Gastroesophageal sphincter (tissue), 4 donors: ENCODE results near the gene PRIM2. TPM values are rescaled to one million over a fixed set of nuclear protein-coding genes. Genes with fewer than 3 reads are reported as not detected.
"Not testable (repeated sequence)": the region's sequence is repeated elsewhere in the genome, so short reads cannot be mapped to it uniquely, and the experiment has no call there.

Source experiments
- ATAC-seq: fragments of 150-250 bp; one replicate; pipeline ENCODE4 v1.9.1; 2016; ENCODE audit warnings: mild to moderate bottlenecking, moderate library complexity
- H3K27ac ChIP-seq, 4 donors: fragments of 200-600 bp; sonication (generic) in 3 of 4; 1 replicate in 3 of 4; 2 replicates in 1 of 4; pipeline ENCODE4 v1.5.1; 2016 to 2019
- H3K27me3 ChIP-seq: fragments of 200-600 bp; sonication (generic); one replicate; pipeline ENCODE4 v1.5.1; 2019
- H3K36me3 ChIP-seq, 2 donors: fragments of 200-600 bp; sonication (generic); one replicate each; pipeline ENCODE4 v1.5.1; 2019; ENCODE audit warnings: control low read depth in 1 of 2
- H3K4me1 ChIP-seq, 3 donors: fragments of 200-600 bp; sonication (generic); 1 replicate in 2 of 3; 2 replicates in 1 of 3; pipeline ENCODE4 v1.5.1; 2016 to 2019; ENCODE audit warnings: control low read depth in 2 of 3
- H3K4me3 ChIP-seq, 2 donors: fragments of 200-600 bp; sonication (generic); one replicate each; pipeline ENCODE4 v1.5.1; 2019; ENCODE audit warnings: mild to moderate bottlenecking in 1 of 2, moderate library complexity in 1 of 2
- H3K9me3 ChIP-seq, 3 donors: fragments of 200-600 bp; sonication (generic); one replicate each; pipeline ENCODE4 v1.5.1; 2017 to 2019; ENCODE audit warnings: control low read depth in 2 of 3
- EP300 ChIP-seq: sonication (generic); formaldehyde crosslinking; IDR thresholded peaks from one replicate; pipeline ENCODE4 v1.6.1; 2017; ENCODE audit warnings: antibody characterized with exemption, mild to moderate bottlenecking
- POLR2A ChIP-seq, 2 donors: fragments of 450-650 bp; IDR thresholded peaks; one replicate each; pipeline ENCODE4 v1.6.1; 2017; ENCODE audit warnings: antibody characterized with exemption in 2 of 2, mild to moderate bottlenecking in 2 of 2, moderate library complexity in 1 of 2
- POLR2AphosphoS5 ChIP-seq: sonication (generic); formaldehyde crosslinking; IDR thresholded peaks from one replicate; pipeline ENCODE4 v1.6.1; 2017; ENCODE audit warnings: antibody characterized with exemption
- WGBS, 2 donors: methylation state at CpG; one replicate each; pipeline ENCODE4 v1.1.5; 2018; ENCODE audit warnings: low coverage in 1 of 2; 5-methylcytosine and 5-hydroxymethylcytosine counted together
- total RNA-seq, 4 donors: library from RNA; depleted of rRNA; stranded (reverse); fragments of >200 nt; gene quantifications; one replicate each; pipeline ENCODE4 v1.1.0, GENCODE V29; 2016
- TF ChIP-seq, protein P1 (sequence below), 4 experiments: fragments of 200-600 bp in 2 of 4; fragments of 450-650 bp in 2 of 4; sonication (generic) in 1 of 4; IDR thresholded peaks; one replicate each; pipeline ENCODE4 v1.5.1; 2017 to 2019; ENCODE audit warnings: antibody characterized with exemption in 4 of 4, mild to moderate bottlenecking in 2 of 4, moderate library complexity in 2 of 4

PRIM2 gene
- total RNA-seq, 4 donors from 2014 or later: 8.1 to 11.2 (median 9.0) TPM

DNA sequence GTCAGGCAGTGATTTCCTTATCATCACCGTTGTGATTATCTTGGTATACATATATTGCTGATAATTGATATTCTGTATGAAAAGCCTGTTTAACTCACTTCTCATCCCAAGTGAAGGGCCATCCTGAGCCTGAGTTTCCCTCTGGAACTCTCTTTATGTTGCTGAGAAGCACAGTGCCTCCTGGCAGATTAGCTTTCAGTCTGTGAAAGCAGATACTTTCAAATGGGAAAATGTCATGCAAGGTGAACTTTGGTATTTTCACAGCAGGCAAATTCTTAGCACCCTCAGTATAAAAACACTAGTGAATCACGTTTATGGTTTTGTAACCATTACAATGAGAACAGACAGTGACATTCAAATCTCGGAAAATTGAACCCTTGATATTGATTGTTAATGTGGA lies 151.6 kb downstream of the PRIM2 start:
- Histone ChIP-seq H3K27me3 (no peaks in the 10 kb centered on the region), H3K27ac (no peak overlapping the region), H3K4me3 (no peak overlapping the region), H3K36me3 (no peaks in the 10 kb centered on the region), H3K4me1 (peaks cover 0 to 11% (median 5%) of the 10 kb centered on the region in 3 donors), H3K9me3 (no peaks in the 10 kb centered on the region)
- TF ChIP-seq, protein P1, sequence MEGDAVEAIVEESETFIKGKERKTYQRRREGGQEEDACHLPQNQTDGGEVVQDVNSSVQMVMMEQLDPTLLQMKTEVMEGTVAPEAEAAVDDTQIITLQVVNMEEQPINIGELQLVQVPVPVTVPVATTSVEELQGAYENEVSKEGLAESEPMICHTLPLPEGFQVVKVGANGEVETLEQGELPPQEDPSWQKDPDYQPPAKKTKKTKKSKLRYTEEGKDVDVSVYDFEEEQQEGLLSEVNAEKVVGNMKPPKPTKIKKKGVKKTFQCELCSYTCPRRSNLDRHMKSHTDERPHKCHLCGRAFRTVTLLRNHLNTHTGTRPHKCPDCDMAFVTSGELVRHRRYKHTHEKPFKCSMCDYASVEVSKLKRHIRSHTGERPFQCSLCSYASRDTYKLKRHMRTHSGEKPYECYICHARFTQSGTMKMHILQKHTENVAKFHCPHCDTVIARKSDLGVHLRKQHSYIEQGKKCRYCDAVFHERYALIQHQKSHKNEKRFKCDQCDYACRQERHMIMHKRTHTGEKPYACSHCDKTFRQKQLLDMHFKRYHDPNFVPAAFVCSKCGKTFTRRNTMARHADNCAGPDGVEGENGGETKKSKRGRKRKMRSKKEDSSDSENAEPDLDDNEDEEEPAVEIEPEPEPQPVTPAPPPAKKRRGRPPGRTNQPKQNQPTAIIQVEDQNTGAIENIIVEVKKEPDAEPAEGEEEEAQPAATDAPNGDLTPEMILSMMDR (IDR thresholded peaks at IDR 0.05): no peak
- TF ChIP-seq EP300: no peak
- no peak for TF ChIP-seq POLR2A (IDR thresholded peaks at IDR 0.05)
- TF ChIP-seq POLR2AphosphoS5: no peak
- WGBS, 2 donors: 52 to 66% methylated on average over 3 of the region's 3 CpGs
- ATAC-seq: no peak

DNA sequence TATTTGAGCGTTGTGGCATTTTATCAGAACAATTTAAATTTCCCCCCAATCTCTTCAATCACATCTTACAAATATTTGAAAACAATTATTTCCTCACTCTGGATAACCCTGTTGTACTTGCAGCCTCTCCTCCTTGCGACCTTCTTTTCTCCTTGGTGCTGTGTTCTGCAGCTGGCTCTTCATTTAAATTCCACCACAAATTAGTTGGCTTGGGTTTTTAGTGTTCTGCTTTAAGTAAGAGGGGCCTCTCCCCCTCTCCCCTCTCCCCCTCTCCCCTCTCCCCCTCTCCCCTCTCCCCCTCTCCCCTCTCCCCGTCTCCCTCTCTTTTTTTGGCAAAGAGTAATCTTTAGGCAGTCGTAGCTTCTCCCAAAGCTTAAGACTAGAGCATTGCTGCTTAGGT lies 152.7 kb downstream of the PRIM2 start:
- H3K27me3 ChIP-seq, H3K4me3 ChIP-seq, H3K9me3 ChIP-seq, H3K36me3 ChIP-seq, H3K27ac ChIP-seq, ATAC-seq: not testable (repeated sequence)
- WGBS, 2 donors: 69 to 72% methylated on average over 2 to 3 of the region's 4 CpGs
- H3K4me1 ChIP-seq: peaks cover 0 to 11% (median 5%) of the 10 kb centered on the region in 3 donors

DNA sequence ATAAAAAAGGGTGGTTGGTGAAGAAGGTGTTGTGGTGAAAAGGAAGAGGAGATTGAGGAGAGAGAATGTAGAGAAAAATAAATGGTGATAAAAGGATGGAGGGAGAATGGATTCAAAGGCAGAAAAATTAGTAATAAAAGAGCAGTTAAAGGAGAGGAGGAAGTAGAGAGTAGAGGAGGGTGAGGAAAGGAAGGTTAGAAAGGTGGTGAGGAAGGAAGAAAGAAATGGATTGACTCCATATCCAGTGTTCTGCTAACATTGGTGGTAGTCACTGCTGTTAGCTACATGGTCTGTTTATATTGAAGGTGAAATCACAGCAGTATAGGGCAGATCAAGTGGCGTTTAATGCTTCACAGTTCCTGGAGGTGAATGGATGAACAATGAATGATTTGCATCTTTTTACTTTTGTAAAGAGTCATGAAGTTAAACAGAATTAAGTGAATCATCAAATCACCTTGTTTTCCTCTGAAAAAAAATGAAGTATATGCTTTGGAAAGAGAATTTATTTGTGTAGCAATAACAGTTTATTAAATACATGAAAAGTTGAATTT lies 154.0 kb downstream of the PRIM2 start:
- not testable (repeated sequence) for H3K27ac ChIP-seq, H3K36me3 ChIP-seq

DNA sequence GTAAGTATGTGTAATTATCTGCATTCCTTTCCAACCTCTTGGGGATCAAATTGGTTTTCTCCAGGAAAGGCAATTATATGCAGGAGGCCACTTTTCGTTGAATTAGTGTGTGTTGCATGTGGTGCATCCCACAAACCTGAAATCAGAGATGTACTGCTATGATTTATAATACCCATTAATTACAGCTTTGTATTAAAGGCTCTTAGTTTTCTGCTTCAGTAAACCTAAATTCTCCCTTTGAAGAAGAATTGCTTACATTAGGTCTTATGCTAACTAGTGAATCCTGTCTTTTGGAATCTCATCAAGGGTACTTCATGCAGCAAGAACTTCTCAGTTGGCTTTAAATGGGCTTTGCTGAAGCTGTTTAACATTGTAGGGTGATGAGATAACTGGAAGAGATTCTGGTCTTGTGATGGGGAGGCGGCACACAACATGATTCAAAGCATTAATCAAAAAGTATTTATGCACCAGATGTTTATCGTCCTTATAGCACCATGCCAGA lies 155.5 kb downstream of the PRIM2 start:
- H3K4me1 ChIP-seq: peaks cover 0 to 11% (median 5%) of the 10 kb centered on the region in 3 donors
- not testable (repeated sequence) for H3K4me3 ChIP-seq, H3K27ac ChIP-seq, H3K27me3 ChIP-seq, H3K36me3 ChIP-seq, H3K9me3 ChIP-seq, ATAC-seq
- WGBS, 2 donors: 19 to 22% methylated on average over 3 of the region's 3 CpGs

More for the DNA sequence above, 154.0 kb downstream of the PRIM2 start:
- peaks cover 0 to 11% (median 5%) of the 10 kb centered on the region in 3 donors for H3K4me1 ChIP-seq
- not testable (repeated sequence) for H3K9me3 ChIP-seq, ATAC-seq, H3K4me3 ChIP-seq, H3K27me3 ChIP-seq
- 88 to 94% methylated on average over 1 of the region's 1 CpG for WGBS, 2 donors

DNA sequence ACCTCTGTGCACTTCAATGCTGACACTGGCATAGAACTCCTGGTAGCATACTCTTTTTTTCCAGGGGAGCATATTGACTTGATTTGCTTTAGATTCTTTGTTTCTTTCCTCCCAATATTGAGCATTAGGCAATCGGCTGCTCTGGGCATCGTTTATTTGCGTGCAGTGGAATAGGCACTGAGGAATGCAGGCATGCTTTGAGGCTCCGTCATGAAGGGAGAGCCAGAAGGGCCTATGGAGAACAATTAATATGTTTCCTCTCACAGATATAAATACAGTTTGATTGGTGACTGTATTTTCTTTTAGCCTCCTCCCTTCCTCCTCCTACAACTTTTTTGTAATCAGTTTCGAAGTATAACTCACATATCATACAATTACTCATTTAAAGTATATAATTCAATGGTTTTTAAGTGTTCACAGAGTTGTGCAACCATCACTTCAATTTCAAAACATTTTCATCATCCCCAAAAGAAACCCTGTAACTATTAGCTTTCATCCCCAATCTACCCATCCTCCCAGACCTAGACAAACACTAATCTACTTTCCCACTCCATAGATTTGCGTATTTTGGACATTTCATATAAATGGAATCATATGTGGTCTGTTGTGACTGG lies 157.5 kb downstream of the PRIM2 start:
- H3K36me3 ChIP-seq, ATAC-seq, H3K27ac ChIP-seq, H3K9me3 ChIP-seq, H3K4me3 ChIP-seq, H3K27me3 ChIP-seq, H3K4me1 ChIP-seq: not testable (repeated sequence)
- 66 to 93% methylated on average over 5 to 6 of the region's 6 CpGs for WGBS, 2 donors

DNA sequence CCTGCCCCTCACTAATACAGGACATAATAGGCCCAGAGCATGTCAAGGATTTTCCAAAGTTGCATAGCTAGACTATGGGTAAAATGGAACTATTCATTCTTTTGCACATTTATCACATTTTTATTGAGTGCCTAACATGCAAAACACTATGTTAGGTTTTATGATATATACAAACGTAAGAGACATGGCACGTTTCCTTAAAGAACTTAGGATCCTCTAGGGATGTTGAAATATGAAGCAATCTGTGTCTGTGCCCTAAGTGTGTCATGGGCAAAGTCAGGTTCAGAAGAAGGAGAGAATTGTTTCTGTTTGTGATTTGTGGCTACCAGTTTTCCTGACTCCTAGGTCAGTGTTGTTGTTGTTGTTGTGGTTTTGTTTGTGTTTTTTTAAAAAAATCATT lies 158.2 kb downstream of the PRIM2 start:
- H3K9me3 ChIP-seq, H3K27me3 ChIP-seq, H3K4me1 ChIP-seq, ATAC-seq, H3K27ac ChIP-seq, H3K4me3 ChIP-seq, H3K36me3 ChIP-seq: not testable (repeated sequence)
- WGBS, 2 donors: 77 to 88% methylated on average over 2 of the region's 2 CpGs

DNA sequence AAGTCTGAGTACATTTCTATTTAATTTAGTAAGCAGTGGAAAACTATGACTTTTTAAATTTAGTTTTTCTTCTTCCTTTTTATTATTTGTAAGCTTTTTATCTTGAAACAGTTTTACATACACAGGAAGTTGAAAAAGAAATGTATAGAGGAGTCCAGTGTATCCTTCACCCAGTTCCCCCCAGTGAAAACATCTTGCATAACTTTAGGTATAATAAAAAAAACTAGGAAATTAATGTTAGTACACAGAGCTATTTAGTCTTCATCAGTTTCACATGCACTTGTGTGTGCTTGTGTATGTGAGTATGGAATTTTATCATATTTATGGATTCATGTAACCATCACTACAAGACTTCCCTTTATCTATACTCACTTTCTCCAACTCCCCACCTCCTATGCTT lies 162.8 kb downstream of the PRIM2 start:
- H3K9me3 ChIP-seq, H3K36me3 ChIP-seq, H3K27me3 ChIP-seq, H3K4me1 ChIP-seq, H3K27ac ChIP-seq, H3K4me3 ChIP-seq, ATAC-seq: not testable (repeated sequence)

DNA sequence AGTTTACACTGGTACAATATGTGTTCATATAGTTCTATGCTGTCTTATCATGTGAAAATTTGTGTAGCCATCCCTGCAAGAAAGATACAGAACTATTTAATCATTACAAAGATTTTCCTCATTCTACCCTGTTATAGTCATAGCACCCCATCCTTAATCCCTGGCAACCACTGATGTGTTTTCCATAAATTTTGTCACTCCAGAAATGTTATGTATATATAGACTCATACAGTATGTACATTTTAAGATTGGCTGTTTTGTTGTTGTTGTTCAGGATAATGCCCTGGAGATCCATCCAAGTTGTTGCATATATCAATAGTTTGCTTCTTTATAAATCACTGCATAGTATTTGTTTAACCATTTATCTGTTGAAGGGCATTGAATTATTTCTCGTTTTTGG lies 163.7 kb downstream of the PRIM2 start:
- H3K9me3 ChIP-seq, H3K4me1 ChIP-seq, H3K27ac ChIP-seq, H3K27me3 ChIP-seq, H3K36me3 ChIP-seq, ATAC-seq, H3K4me3 ChIP-seq: not testable (repeated sequence)
- 86% methylated on average over 1 of the region's 1 CpG; no CpG with 5 or more reads in 1 of the 2 donors for WGBS, 2 donors

DNA sequence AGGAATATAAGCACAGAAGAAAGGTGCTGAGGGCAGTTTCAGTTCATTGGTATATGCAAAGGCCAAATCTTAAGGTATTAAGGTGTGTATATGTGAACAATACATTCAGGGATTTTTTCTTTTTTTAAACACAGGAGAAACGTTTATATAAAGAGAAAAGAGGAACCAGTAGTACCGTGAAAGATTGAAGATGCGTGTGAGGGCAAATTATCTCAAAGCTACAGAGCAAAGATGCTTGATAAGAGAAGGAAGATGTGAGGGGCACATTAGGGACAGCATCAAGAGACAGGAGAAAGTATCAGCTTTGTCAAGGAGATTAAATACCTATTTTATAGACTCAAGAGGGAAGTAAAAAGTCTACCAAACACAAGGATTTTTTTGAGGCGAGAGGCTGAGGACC lies 165.0 kb downstream of the PRIM2 start:
- not testable (repeated sequence) for H3K4me3 ChIP-seq, ATAC-seq, H3K27ac ChIP-seq, H3K36me3 ChIP-seq, H3K27me3 ChIP-seq, H3K4me1 ChIP-seq, H3K9me3 ChIP-seq
- 69 to 86% methylated on average over 4 of the region's 4 CpGs for WGBS, 2 donors

DNA sequence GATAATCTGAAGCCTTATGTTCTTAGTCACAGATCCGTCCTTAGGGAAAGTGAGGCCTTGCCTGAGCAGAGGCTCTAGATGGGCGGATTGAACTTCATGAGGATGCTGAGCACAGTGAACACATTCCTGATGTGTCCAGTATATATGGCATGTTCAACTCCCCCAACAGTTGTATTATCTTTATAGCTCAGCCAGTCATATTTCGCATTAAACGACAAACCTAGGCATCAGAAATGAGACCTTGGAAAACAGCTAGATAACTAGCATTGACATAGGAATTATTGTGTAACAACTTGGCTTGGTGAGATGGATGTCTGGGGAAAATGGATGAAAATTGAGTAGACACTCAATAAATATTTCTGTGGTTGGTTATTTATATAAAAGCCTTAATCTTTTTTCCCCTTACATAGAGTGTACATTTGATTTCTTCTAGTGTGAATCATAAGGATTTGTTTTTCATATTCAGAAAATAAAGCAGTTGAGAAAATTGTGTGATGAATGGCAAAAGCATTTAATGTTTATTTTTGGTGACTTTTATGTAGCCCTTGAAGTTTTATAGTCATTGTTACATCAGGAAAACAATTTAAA lies 169.2 kb downstream of the PRIM2 start:
- not testable (repeated sequence) for H3K36me3 ChIP-seq, H3K4me3 ChIP-seq, H3K27me3 ChIP-seq, H3K27ac ChIP-seq, H3K4me1 ChIP-seq, ATAC-seq, H3K9me3 ChIP-seq
- 72 to 84% methylated on average over 4 of the region's 4 CpGs for WGBS, 2 donors

DNA sequence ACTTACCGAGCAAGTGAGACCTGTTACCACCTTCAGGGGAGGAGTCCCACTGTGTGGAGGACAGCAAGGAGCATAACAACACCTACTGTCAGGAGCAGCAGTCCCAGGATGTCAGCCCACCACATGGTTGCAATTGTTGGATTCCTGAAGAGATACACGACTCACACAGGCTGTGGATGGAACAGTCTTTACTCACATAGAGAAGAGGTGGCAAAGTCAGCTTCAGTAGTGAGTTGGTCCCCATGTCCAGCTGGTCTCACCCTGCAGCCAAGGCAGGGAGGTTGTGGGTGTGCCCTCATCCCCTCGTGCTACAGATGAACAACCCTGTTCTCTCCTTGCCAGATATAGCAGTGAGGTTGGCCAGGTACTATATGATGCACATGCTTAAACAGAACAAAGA lies 171.1 kb downstream of the PRIM2 start:
- not testable (repeated sequence) for H3K27me3 ChIP-seq, H3K9me3 ChIP-seq, H3K4me3 ChIP-seq, H3K4me1 ChIP-seq, ATAC-seq, H3K27ac ChIP-seq, H3K36me3 ChIP-seq
- WGBS, 2 donors: 64 to 72% methylated on average over 2 to 3 of the region's 3 CpGs

DNA sequence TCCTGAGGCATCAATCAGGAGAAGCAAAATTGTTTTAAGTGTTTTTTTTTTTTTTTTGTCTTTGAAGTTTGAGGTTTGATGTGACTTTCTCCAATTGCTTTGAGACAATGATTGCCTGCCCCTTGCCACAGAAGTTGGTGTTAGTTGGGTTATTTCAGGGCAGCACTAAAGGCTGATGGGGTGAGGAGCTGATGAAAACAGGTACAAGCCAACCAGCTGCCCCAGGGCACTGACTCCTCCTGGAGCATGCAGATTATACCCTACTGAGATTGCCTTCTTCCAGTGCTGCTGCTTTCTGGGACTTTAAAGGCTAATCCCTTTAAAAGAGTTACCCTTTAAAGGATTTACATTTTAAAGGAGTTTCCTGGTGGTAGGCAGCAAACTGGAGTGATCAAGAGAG lies 172.5 kb downstream of the PRIM2 start:
- not testable (repeated sequence) for H3K36me3 ChIP-seq, H3K27me3 ChIP-seq, H3K27ac ChIP-seq, ATAC-seq, H3K9me3 ChIP-seq, H3K4me1 ChIP-seq, H3K4me3 ChIP-seq
